PC-3 (cell line): Measurements from ENCODE around the gene RTF2. TPM values are rescaled to one million over a fixed set of nuclear protein-coding genes. Genes with fewer than 3 reads are reported as not detected.

Source experiments
- ATAC-seq: fragments of 200-7000 bp; cut with Tn5 transposase; 2 replicates; pipeline ENCODE4 v1.9.1; 2020; ENCODE audit warnings: mild to moderate bottlenecking, moderate library complexity
- BruUV-seq: library from RNA; stranded (reverse); fragments of 400-500 nt; replicated peaks from 2 replicates; lab custom pipeline; 2021; lab: Mats Ljungman, UMichigan
- CTCF ChIA-PET: fragments of 300-600 bp; sonication (Branson Sonifier 250); formaldehyde crosslinking; loops from one replicate; lab custom pipeline; 2022; ENCODE audit warnings: antibody characterized with exemption; lab: Charles Lee
- POLR2A ChIA-PET: fragments of 300-600 bp; sonication (Branson Sonifier 250); formaldehyde crosslinking; loops from one replicate; lab custom pipeline; 2022; ENCODE audit warnings: antibody characterized with exemption; ENCODE audit not compliant: unreplicated experiment; lab: Charles Lee
- DNase-seq: peaks from one replicate; pipeline ENCODE4 v3.0.0-alpha.2; 2015
- H2AFZ ChIP-seq: fragments of 300-600 bp; sonication (generic); 2 replicates; pipeline ENCODE4 v1.6.0; 2016; ENCODE audit warnings: antibody characterized with exemption, low read length
- H3F3A ChIP-seq: fragments of 300-600 bp; sonication (generic); one replicate; pipeline ENCODE4 v1.6.0; 2017; ENCODE audit warnings: antibody characterized with exemption, low read length, control low read depth, mild to moderate bottlenecking; ENCODE audit not compliant: unreplicated experiment
- H3K27ac ChIP-seq: fragments of 300-600 bp; sonication (generic); 2 replicates; pipeline ENCODE4 v1.5.1; 2016; ENCODE audit warnings: mild to moderate bottlenecking, low read length
- H3K27me3 ChIP-seq: fragments of 300-600 bp; sonication (generic); 2 replicates; pipeline ENCODE4 v1.6.1; 2016; ENCODE audit warnings: low read length, mixed read lengths
- H3K36me3 ChIP-seq: fragments of 300-600 bp; sonication (generic); 2 replicates; pipeline ENCODE4 v1.6.1; 2016; ENCODE audit warnings: low read depth, mixed run types, low read length, mixed read lengths
- H3K4me1 ChIP-seq: fragments of 300-600 bp; sonication (generic); 2 replicates; pipeline ENCODE4 v1.5.1; 2016; ENCODE audit warnings: low read length; ENCODE audit not compliant: insufficient read depth
- H3K4me2 ChIP-seq: fragments of 300-600 bp; sonication (generic); 2 replicates; pipeline ENCODE4 v1.6.0; 2016; ENCODE audit warnings: low read length
- H3K4me3 ChIP-seq: fragments of 300-600 bp; sonication (generic); 2 replicates; pipeline ENCODE4 v1.5.1; 2016; ENCODE audit warnings: mild to moderate bottlenecking, low read length, mixed read lengths
- H3K79me2 ChIP-seq: fragments of 300-600 bp; sonication (generic); 2 replicates; pipeline ENCODE4 v1.6.1; 2017; ENCODE audit warnings: low read length, mixed read lengths
- H3K9ac ChIP-seq: fragments of 300-600 bp; sonication (generic); 2 replicates; pipeline ENCODE4 v1.6.0; 2016; ENCODE audit warnings: mild to moderate bottlenecking, low read length
- H3K9me2 ChIP-seq: fragments of 300-600 bp; sonication (generic); replicated peaks from 2 replicates; pipeline ENCODE4 v1.6.1; 2016; ENCODE audit warnings: mixed run types, low read length, mixed read lengths
- H3K9me3 ChIP-seq: fragments of 300-600 bp; sonication (generic); 2 replicates; pipeline ENCODE4 v1.6.1; 2016; ENCODE audit warnings: low read length, mixed read lengths
- H4K20me1 ChIP-seq: fragments of 300-600 bp; sonication (generic); 2 replicates; pipeline ENCODE4 v1.6.1; 2016; ENCODE audit warnings: low read length, mixed read lengths
- EZH2 ChIP-seq: fragments of 300-600 bp; sonication (generic); IDR thresholded peaks from one replicate; pipeline ENCODE4 v1.6.1; 2017; ENCODE audit warnings: antibody characterized with exemption, mild to moderate bottlenecking, low read length; ENCODE audit not compliant: unreplicated experiment
- EZH2phosphoT487 ChIP-seq: fragments of 300-600 bp; sonication (generic); IDR thresholded peaks from 2 replicates; pipeline ENCODE4 v1.6.1; 2018; ENCODE audit warnings: mild to moderate bottlenecking, antibody characterized with exemption, low read length, borderline replicate concordance
- intact Hi-C: fragments of 100-400 bp; cut with micrococcal nuclease; formaldehyde crosslinking; loops from 2 replicates; pipeline ENCODE4 v1.9.0; 2023
- total RNA-seq: library from RNA; depleted of rRNA; stranded (reverse); fragments of >200 nt; gene quantifications from 2 replicates; pipeline ENCODE4 v1.2.3, GENCODE V29; 2014
- TF ChIP-seq, protein P1 (sequence below): fragments of 300-600 bp; sonication (generic); conservative IDR thresholded peaks from 2 replicates; pipeline ENCODE4 v1.5.1; 2017; ENCODE audit warnings: antibody characterized with exemption, low read depth, mild to moderate bottlenecking, low read length

The RTF2 gene
- total RNA-seq, 1 experiment from 2014 or later, result 122 TPM

DNA sequence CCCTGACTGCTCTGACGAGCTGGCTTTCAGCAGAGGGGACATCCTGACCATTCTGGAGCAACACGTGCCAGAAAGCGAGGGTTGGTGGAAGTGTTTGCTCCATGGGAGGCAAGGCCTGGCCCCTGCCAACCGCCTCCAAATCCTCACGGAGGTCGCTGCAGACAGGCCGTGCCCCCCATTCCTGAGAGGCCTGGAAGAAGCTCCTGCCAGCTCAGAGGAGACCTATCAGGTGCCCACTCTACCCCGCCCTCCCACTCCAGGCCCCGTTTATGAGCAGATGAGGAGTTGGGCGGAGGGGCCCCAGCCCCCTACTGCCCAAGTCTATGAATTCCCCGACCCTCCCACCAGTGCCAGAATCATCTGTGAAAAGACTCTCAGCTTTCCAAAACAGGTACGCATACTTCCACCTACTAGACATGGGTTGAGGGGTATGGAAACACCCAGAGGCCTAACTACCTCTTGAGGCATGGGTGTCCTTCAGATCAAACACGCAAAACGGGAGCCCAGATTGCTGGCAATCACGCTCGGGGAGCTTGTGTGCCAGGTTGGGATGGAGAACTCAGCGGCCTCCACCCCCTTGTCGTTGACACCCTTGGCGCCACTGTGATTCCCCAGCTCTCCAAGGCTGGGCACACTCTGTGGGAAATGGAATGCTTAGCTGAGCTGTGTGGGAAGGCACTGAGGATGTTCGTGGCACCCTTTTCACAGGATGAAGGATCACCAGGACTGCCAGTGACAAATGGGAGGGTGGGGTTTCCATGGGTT lies 31.0 kb upstream of the RTF2 start:
- no peak overlapping the region for H3K4me2 ChIP-seq
- ChIA-PET CTCF (no interaction called here), POLR2A (no interaction called here)
- DNase-seq, result no peak
- no peaks in the 10 kb centered on the region for H4K20me1 ChIP-seq
- H3K36me3 ChIP-seq, result no peaks in the 10 kb centered on the region
- H3F3A ChIP-seq, result no peaks in the 10 kb centered on the region
- H3K9ac ChIP-seq, result no peak overlapping the region
- no peaks in the 10 kb centered on the region for H3K9me2 ChIP-seq
- no peaks in the 10 kb centered on the region for H3K79me2 ChIP-seq
- H3K4me1 ChIP-seq, result no peaks in the 10 kb centered on the region
- no peaks in the 10 kb centered on the region for H3K27me3 ChIP-seq
- no TSS peak for BruUV-seq
- TF ChIP-seq EZH2phosphoT487, result no peak
- TF ChIP-seq EZH2, result no peak
- TF ChIP-seq, protein P1, sequence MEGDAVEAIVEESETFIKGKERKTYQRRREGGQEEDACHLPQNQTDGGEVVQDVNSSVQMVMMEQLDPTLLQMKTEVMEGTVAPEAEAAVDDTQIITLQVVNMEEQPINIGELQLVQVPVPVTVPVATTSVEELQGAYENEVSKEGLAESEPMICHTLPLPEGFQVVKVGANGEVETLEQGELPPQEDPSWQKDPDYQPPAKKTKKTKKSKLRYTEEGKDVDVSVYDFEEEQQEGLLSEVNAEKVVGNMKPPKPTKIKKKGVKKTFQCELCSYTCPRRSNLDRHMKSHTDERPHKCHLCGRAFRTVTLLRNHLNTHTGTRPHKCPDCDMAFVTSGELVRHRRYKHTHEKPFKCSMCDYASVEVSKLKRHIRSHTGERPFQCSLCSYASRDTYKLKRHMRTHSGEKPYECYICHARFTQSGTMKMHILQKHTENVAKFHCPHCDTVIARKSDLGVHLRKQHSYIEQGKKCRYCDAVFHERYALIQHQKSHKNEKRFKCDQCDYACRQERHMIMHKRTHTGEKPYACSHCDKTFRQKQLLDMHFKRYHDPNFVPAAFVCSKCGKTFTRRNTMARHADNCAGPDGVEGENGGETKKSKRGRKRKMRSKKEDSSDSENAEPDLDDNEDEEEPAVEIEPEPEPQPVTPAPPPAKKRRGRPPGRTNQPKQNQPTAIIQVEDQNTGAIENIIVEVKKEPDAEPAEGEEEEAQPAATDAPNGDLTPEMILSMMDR, result no peak
- no peaks in the 10 kb centered on the region for H3K9me3 ChIP-seq
- H3K4me3 ChIP-seq, result no peak overlapping the region
- intact Hi-C loops, result no loop called here
- no peak overlapping the region for H3K27ac ChIP-seq
- no peak for ATAC-seq
- no peak overlapping the region for H2AFZ ChIP-seq

DNA sequence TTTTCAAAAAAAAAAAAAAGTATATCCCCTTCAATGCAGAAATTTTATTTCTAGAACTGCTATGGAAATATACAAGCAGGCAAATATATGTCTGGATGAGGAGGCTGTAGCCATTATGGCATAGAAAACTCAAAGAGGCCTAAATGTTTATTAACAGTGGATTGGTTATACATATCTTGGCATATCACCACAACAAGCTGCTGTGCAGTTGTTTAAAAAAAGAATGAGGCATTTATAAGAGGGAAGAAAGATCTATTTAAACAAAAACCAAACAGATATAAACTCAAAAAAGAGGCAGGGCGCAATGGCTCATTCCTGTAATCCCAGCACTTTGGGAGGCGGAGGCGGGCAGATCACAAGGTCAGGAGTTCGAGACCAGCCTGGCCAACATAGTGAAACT lies 30.1 kb upstream of the RTF2 start:
- Histone ChIP-seq H3K9ac (no peak overlapping the region), H3K9me3 (no peaks in the 10 kb centered on the region), H3K27ac (no peak overlapping the region), H3K27me3 (no peaks in the 10 kb centered on the region), H3F3A (no peaks in the 10 kb centered on the region), H3K79me2 (no peaks in the 10 kb centered on the region), H3K9me2 (no peaks in the 10 kb centered on the region), H3K4me2 (no peak overlapping the region), H3K4me3 (no peak overlapping the region), H3K4me1 (no peaks in the 10 kb centered on the region), H3K36me3 (no peaks in the 10 kb centered on the region), H4K20me1 (no peaks in the 10 kb centered on the region), H2AFZ (no peak overlapping the region)
- no TSS peak for BruUV-seq
- POLR2A ChIA-PET, result no interaction called here
- TF ChIP-seq, protein P1, result no peak
- TF ChIP-seq EZH2phosphoT487 (no peak), EZH2 (no peak)
- DNase-seq (no peak), ATAC-seq (no peak)
- CTCF ChIA-PET, result no interaction called here
- intact Hi-C loops, result no loop called here

DNA sequence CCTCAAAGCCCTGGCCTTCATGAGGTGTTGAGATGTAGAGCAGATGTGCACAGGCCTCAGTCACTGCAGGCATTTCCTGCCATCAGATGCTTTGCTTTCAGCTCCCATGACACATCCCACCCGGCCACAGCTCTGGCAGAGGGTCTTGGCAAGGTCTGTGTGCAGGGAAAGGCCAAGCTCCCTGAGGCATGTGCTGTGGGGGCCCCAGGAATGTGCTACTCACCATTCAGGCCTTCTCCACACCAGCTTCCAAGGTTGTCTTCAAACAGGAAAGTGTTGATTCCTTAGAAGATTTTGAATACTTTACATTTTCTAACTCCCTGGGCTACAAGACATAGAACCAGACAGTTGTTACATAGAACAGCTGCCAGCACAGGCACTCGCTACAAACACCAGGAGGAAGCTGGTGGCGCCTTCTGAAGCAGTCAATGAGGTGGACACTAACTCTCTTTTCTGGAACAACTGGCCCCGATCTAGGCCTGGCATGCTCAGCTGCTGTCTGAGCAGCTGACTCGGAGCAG lies 28.6 kb upstream of the RTF2 start:
- Histone ChIP-seq H3K4me2 (no peak overlapping the region), H2AFZ (no peak overlapping the region), H3K79me2 (no peaks in the 10 kb centered on the region), H3K9me3 (no peaks in the 10 kb centered on the region), H3K27me3 (no peaks in the 10 kb centered on the region), H3K4me1 (no peaks in the 10 kb centered on the region), H3K9me2 (no peaks in the 10 kb centered on the region), H3K4me3 (no peak overlapping the region), H3K9ac (no peak overlapping the region), H3K27ac (no peak overlapping the region), H4K20me1 (no peaks in the 10 kb centered on the region), H3K36me3 (no peaks in the 10 kb centered on the region), H3F3A (no peaks in the 10 kb centered on the region)
- BruUV-seq, result no TSS peak
- DNase-seq (no peak), ATAC-seq (no peak)
- ChIA-PET POLR2A (no interaction called here), CTCF (no interaction called here)
- intact Hi-C loops, result no loop called here
- TF ChIP-seq EZH2phosphoT487 (no peak), EZH2 (no peak)
- TF ChIP-seq, protein P1, result no peak
